GM21786 (cell line): ENCODE measurements around the gene ARHGAP23.

Experiments
- ATAC-seq: cut with Tn5 transposase; IDR thresholded peaks from one replicate; pipeline ENCODE4 v1.9.1; 2021; ENCODE audit not compliant: unreplicated experiment

The ARHGAP23 gene

GRCh38 chr17:38428112-38428642 lies at the start of gene ARHGAP23:
TSS of gene ARHGAP23 (plus strand) at chr17:38428464. CDS start at chr17:38428486, 22 bp downstream.
- peak; percentile 45 for ATAC-seq

- no peak for ATAC-seq
Measured at GRCh38 chr17:38379448-38379847, 48.8 kb upstream of the ARHGAP23 start.

- ATAC-seq: no peak
Measured at GRCh38 chr17:38395090-38395489, 33.2 kb upstream of the ARHGAP23 start.

- ATAC-seq: no peak
Measured at GRCh38 chr17:38397227-38397626, 31.0 kb upstream of the ARHGAP23 start.

GRCh38 chr17:38400286-38400685 lies 28.0 kb upstream of the ARHGAP23 start:
- ATAC-seq: no peak

- ATAC-seq: no peak
Measured at GRCh38 chr17:38401459-38401858, 26.8 kb upstream of the ARHGAP23 start.

GRCh38 chr17:38402897-38403296 lies 25.4 kb upstream of the ARHGAP23 start:
- no peak for ATAC-seq

- no peak for ATAC-seq
Measured at GRCh38 chr17:38403491-38403890, 24.8 kb upstream of the ARHGAP23 start.

- ATAC-seq: no peak
Measured at GRCh38 chr17:38404174-38404943, 23.9 kb upstream of the ARHGAP23 start.

GRCh38 chr17:38405654-38406053 lies 22.6 kb upstream of the ARHGAP23 start:
- ATAC-seq: no peak

- ATAC-seq: no peak
Measured at GRCh38 chr17:38410201-38410600, 18.1 kb upstream of the ARHGAP23 start.

GRCh38 chr17:38415250-38416194 lies 12.7 kb upstream of the ARHGAP23 start:
- peak; percentile 50 for ATAC-seq

- no peak for ATAC-seq
Measured at GRCh38 chr17:38416840-38417209, 11.4 kb upstream of the ARHGAP23 start.

- no peak for ATAC-seq
Measured at GRCh38 chr17:38417210-38417951, 10.9 kb upstream of the ARHGAP23 start.

GRCh38 chr17:38418062-38418692 lies 10.1 kb upstream of the ARHGAP23 start:
- no peak for ATAC-seq

GRCh38 chr17:38418693-38419507 lies 9.4 kb upstream of the ARHGAP23 start:
- no peak for ATAC-seq

GRCh38 chr17:38419508-38419981 lies 8.7 kb upstream of the ARHGAP23 start:
- no peak for ATAC-seq

GRCh38 chr17:38420518-38420917 lies 7.7 kb upstream of the ARHGAP23 start:
- no peak for ATAC-seq

GRCh38 chr17:38421171-38421841 lies 7.0 kb upstream of the ARHGAP23 start:
- ATAC-seq: no peak
